Measurements from ENCODE around the gene PARP11.

DNA sequence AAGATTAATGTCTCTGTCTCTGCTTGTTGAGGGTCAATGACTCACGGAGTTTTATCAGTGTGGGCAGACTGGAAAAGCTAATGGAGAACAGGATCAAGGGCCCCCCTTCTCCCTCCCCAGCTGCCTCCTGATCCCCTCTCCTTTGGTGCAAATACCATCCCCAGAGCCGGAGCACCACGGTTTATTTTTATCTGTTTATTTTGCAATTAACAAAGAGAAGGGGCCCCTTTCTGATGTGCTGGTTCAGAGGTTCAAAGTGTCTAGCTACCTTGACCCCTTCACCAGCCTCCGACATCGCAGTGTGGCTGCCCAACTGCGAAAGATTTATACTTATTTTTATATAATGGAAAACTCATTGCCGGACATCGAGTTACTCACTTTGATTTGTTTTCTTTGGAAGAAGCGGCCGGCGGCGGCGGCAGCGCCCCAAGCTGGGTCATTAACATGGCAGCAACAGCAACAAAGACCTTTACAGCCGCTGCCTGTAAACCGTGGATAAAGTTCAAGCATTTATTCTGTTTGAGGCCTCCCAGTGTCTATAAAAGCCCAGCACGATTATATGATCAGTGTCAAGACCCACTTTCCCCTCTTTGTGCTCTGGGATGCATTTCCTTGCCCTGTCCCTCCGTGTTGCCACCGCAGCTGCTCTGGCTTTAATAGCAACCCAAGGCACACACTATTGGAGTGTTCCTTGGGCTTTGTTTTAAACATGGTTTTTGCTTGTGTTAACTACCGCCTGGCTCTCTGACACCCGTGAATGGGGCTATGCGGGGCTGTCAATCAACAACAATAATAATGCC is 47.4 kb upstream of the PARP11 start:
- TF ChIP-seq, protein P1, sequence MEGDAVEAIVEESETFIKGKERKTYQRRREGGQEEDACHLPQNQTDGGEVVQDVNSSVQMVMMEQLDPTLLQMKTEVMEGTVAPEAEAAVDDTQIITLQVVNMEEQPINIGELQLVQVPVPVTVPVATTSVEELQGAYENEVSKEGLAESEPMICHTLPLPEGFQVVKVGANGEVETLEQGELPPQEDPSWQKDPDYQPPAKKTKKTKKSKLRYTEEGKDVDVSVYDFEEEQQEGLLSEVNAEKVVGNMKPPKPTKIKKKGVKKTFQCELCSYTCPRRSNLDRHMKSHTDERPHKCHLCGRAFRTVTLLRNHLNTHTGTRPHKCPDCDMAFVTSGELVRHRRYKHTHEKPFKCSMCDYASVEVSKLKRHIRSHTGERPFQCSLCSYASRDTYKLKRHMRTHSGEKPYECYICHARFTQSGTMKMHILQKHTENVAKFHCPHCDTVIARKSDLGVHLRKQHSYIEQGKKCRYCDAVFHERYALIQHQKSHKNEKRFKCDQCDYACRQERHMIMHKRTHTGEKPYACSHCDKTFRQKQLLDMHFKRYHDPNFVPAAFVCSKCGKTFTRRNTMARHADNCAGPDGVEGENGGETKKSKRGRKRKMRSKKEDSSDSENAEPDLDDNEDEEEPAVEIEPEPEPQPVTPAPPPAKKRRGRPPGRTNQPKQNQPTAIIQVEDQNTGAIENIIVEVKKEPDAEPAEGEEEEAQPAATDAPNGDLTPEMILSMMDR (IDR thresholded peaks at IDR 0.05): no peak
- no peak for TF ChIP-seq POLR2A (IDR thresholded peaks at IDR 0.05)
